Lung (tissue), 12 donors: Measurements from ENCODE around the gene ZNF766. TPM values are rescaled to one million over a fixed set of nuclear protein-coding genes. Genes with fewer than 3 reads are reported as not detected.

Experiments used
- ATAC-seq: fragments of 200-7000 bp; cut with Tn5 transposase; one replicate; pipeline ENCODE4 v1.9.1; 2020; ENCODE audit warnings: moderate number of reproducible peaks; ENCODE audit not compliant: insufficient read depth, low FRiP score
- DNase-seq, 3 donors: peaks; one replicate each; pipeline ENCODE4 v3.0.0-alpha.2; 2013 to 2017
- H3K27ac ChIP-seq, 2 donors: one replicate each; pipeline ENCODE4 v1.5.1; 2013; ENCODE audit warnings: mild to moderate bottlenecking in 2 of 2, moderate library complexity in 2 of 2, control low read depth in 1 of 2, inconsistent platforms in 1 of 2, low read depth in 1 of 2, low read length in 1 of 2
- H3K27me3 ChIP-seq, 3 donors: one replicate each; pipeline ENCODE4 v1.5.1; 2013; ENCODE audit warnings: low read length in 2 of 3; ENCODE audit not compliant: control insufficient read depth in 3 of 3, insufficient read depth in 3 of 3
- H3K36me3 ChIP-seq, 4 donors: one replicate each; pipeline ENCODE4 v1.5.1; 2013; ENCODE audit warnings: low read length in 4 of 4, mild to moderate bottlenecking in 1 of 4, moderate library complexity in 1 of 4; ENCODE audit not compliant: control insufficient read depth in 4 of 4, insufficient read depth in 4 of 4
- H3K4me1 ChIP-seq, 5 donors: one replicate each; pipeline ENCODE4 v1.5.1; 2013; ENCODE audit warnings: low read length in 5 of 5, mild to moderate bottlenecking in 2 of 5, moderate library complexity in 1 of 5; ENCODE audit not compliant: control insufficient read depth in 5 of 5, insufficient read depth in 5 of 5
- H3K4me3 ChIP-seq: one replicate; pipeline ENCODE4 v1.5.1; 2013; ENCODE audit warnings: mild to moderate bottlenecking, control low read depth, moderate library complexity
- H3K9ac ChIP-seq, 2 donors: one replicate each; pipeline ENCODE4 v1.5.1; 2013; ENCODE audit warnings: low read length in 2 of 2, control low read depth in 1 of 2; ENCODE audit not compliant: insufficient read depth in 1 of 2
- H3K9me3 ChIP-seq, 4 donors: one replicate each; pipeline ENCODE4 v1.5.1; 2013; ENCODE audit warnings: low read length in 3 of 4, mild to moderate bottlenecking in 1 of 4, moderate library complexity in 1 of 4; ENCODE audit not compliant: control insufficient read depth in 4 of 4, insufficient read depth in 3 of 4
- CTCF ChIP-seq: IDR thresholded peaks from 2 replicates; pipeline ENCODE4 v1.5.1; 2012; ENCODE audit warnings: mild to moderate bottlenecking; ENCODE audit errors: control extremely low read depth, extremely low read depth
- WGBS, 2 donors: extraction: QIAGEN DNeasy Blood & Tissue Kit; methylation state at CpG; one replicate each; pipeline ENCODE4 v1.1.7; 2013; 5-methylcytosine and 5-hydroxymethylcytosine counted together
- polyA plus RNA-seq, 2 donors: library from polyadenylated mRNA; stranded (reverse); fragments of 200-250 nt; gene quantifications; one replicate each; pipeline ENCODE4 v1.2.1, GENCODE V29; 2013
- total RNA-seq, 2 donors: library from RNA; depleted of rRNA in 1 of 2; stranded (reverse); fragments of >200 nt in 1 of 2; gene quantifications; one replicate each; pipeline ENCODE4 v1.2.1, GENCODE V29; 2014 to 2021
- donor health status: control.
- donor health status: control.
- donor health status: Bipolar disorder and iron deficiency.
- donor health status: healthy.
- donor health status: DM: yes; HTN: yes; CAD: no.

Gene ZNF766
- total and polyA plus RNA-seq, 4 donors, result 3.2 to 14.9 (median 8.5) TPM

- peaks cover 0 to 23% (median 1%) of the 10 kb centered on the region in 4 donors for H3K9me3 ChIP-seq
- no peaks in the 10 kb centered on the region for H3K27me3 ChIP-seq
- DNase-seq (no peak), ATAC-seq (no peak)
- TF ChIP-seq CTCF, result no peak
- peaks cover 0 to 16% (median 9%) of the 10 kb centered on the region in 4 donors for H3K36me3 ChIP-seq
- H3K9ac ChIP-seq, result no peak overlapping the region
- H3K4me1 ChIP-seq, result peaks cover 0 to 12% (median 7%) of the 10 kb centered on the region in 5 donors
- no peak overlapping the region for H3K4me3 ChIP-seq
- 87 to 95% methylated on average over 5 of the region's 5 CpGs for WGBS, 2 donors
- no peak overlapping the region for H3K27ac ChIP-seq
Measured at GRCh38 chr19:52274191-52274590, 4.8 kb downstream of the ZNF766 start.

GRCh38 chr19:52275988-52276387, 6.6 kb downstream of the ZNF766 start:
- peaks cover 0 to 12% (median 6%) of the 10 kb centered on the region in 4 donors for H3K36me3 ChIP-seq
- H3K4me3 ChIP-seq, result no peak overlapping the region
- ATAC-seq (no peak), DNase-seq (no peak)
- H3K27ac ChIP-seq, result no peak overlapping the region
- H3K27me3 ChIP-seq, result no peaks in the 10 kb centered on the region
- peaks cover 0 to 5% (median 4%) of the 10 kb centered on the region in 5 donors for H3K4me1 ChIP-seq
- no peak for TF ChIP-seq CTCF
- H3K9ac ChIP-seq, result no peak overlapping the region
- 86 to 97% methylated on average over 5 of the region's 5 CpGs for WGBS, 2 donors
- peaks cover 0 to 23% (median 1%) of the 10 kb centered on the region in 4 donors for H3K9me3 ChIP-seq

- ATAC-seq (no peak), DNase-seq (no peak)
- 79 to 85% methylated on average over 6 of the region's 6 CpGs for WGBS, 2 donors
- Histone ChIP-seq H3K9ac (no peak overlapping the region), H3K27ac (no peak overlapping the region), H3K4me1 (peaks cover 0 to 1% (median 0%) of the 10 kb centered on the region in 5 donors), H3K36me3 (peaks cover 0 to 10% (median 9%) of the 10 kb centered on the region in 4 donors), H3K9me3 (peaks cover 0 to 24% (median 1%) of the 10 kb centered on the region in 4 donors), H3K27me3 (no peaks in the 10 kb centered on the region), H3K4me3 (no peak overlapping the region)
- TF ChIP-seq CTCF, result no peak
Measured at GRCh38 chr19:52277471-52277870, 8.1 kb downstream of the ZNF766 start.

GRCh38 chr19:52286256-52286655, 16.9 kb downstream of the ZNF766 start:
- Histone ChIP-seq H3K9ac (no peak overlapping the region), H3K36me3 (peaks cover 36 to 48% (median 44%) of the 10 kb centered on the region in 4 donors), H3K27ac (no peak overlapping the region), H3K4me3 (no peak overlapping the region), H3K27me3 (no peaks in the 10 kb centered on the region), H3K9me3 (peaks cover 0 to 32% (median 0%) of the 10 kb centered on the region in 4 donors), H3K4me1 (no peaks in the 10 kb centered on the region)
- ATAC-seq (no peak), DNase-seq (no peak)
- no peak for TF ChIP-seq CTCF
- WGBS, 2 donors, result 93% methylated on average over 6 of the region's 6 CpGs
